Tibial nerve (tissue), 4 donors: ENCODE measurements around the gene GRIFIN. TPM values are rescaled to one million over a fixed set of nuclear protein-coding genes. Genes with fewer than 3 reads are reported as not detected.

Experiments
- DNase-seq, 2 donors: peaks; one replicate each; pipeline ENCODE4 v3.0.0-alpha.2; 2019; ENCODE audit warnings: low spot score in 2 of 2
- H3K27ac ChIP-seq, 4 donors: fragments of 200-600 bp; sonication (generic) in 3 of 4; one replicate each; pipeline ENCODE4 v1.5.1; 2017 to 2019; ENCODE audit warnings: mild to moderate bottlenecking in 1 of 4
- H3K27me3 ChIP-seq, 2 donors: fragments of 200-600 bp; sonication (generic) in 1 of 2; one replicate each; pipeline versions ENCODE4 v1.5.1 to v1.6.0; 2017 to 2019
- H3K36me3 ChIP-seq, 3 donors: fragments of 200-600 bp; sonication (generic); one replicate each; pipeline ENCODE4 v1.5.1; 2018 to 2019
- H3K4me1 ChIP-seq, 4 donors: fragments of 200-600 bp; sonication (generic) in 3 of 4; one replicate each; pipeline ENCODE4 v1.5.1; 2017 to 2019
- H3K4me3 ChIP-seq, 4 donors: fragments of 200-600 bp; sonication (generic) in 3 of 4; one replicate each; pipeline ENCODE4 v1.5.1; 2017 to 2019; ENCODE audit warnings: mild to moderate bottlenecking in 1 of 4, moderate library complexity in 1 of 4
- H3K9me3 ChIP-seq, 4 donors: fragments of 200-600 bp; sonication (generic) in 3 of 4; one replicate each; pipeline ENCODE4 v1.5.1; 2017 to 2019
- EP300 ChIP-seq, 2 donors: sonication (generic); formaldehyde crosslinking; IDR thresholded peaks; one replicate each; pipeline ENCODE4 v1.6.1; 2017; ENCODE audit warnings: antibody characterized with exemption in 2 of 2, mild to moderate bottlenecking in 1 of 2
- POLR2A ChIP-seq, 2 donors: fragments of 450-650 bp; IDR thresholded peaks; one replicate each; pipeline ENCODE4 v1.6.1; 2017; ENCODE audit warnings: antibody characterized with exemption in 2 of 2, mild to moderate bottlenecking in 2 of 2, moderate library complexity in 2 of 2
- WGBS, 2 donors: methylation state at CpG; one replicate each; pipeline ENCODE4 v1.1.5; 2018; 5-methylcytosine and 5-hydroxymethylcytosine counted together
- total RNA-seq, 4 donors: library from RNA; depleted of rRNA; stranded (reverse); fragments of >200 nt; gene quantifications; one replicate each; pipeline ENCODE4 v1.1.0, GENCODE V29; 2016
- TF ChIP-seq, protein P1 (sequence below), 5 experiments: fragments of 200-600 bp in 3 of 5; fragments of 450-650 bp in 2 of 5; sonication (generic) in 3 of 5; IDR thresholded peaks; one replicate each; pipeline ENCODE4 v1.5.1; 2016 to 2019; ENCODE audit warnings: antibody characterized with exemption in 5 of 5, mild to moderate bottlenecking in 3 of 5, moderate library complexity in 2 of 5

The GRIFIN gene
- total RNA-seq, 4 donors from 2014 or later: not detected

- H3K27me3 ChIP-seq: peaks cover 0 to 11% of the 10 kb centered on the region in 2 donors
- DNase-seq: no peak
- TF ChIP-seq POLR2A (IDR thresholded peaks at IDR 0.05): no peak
- TF ChIP-seq EP300 (IDR thresholded peaks at IDR 0.05): no peak
- TF ChIP-seq, protein P1, sequence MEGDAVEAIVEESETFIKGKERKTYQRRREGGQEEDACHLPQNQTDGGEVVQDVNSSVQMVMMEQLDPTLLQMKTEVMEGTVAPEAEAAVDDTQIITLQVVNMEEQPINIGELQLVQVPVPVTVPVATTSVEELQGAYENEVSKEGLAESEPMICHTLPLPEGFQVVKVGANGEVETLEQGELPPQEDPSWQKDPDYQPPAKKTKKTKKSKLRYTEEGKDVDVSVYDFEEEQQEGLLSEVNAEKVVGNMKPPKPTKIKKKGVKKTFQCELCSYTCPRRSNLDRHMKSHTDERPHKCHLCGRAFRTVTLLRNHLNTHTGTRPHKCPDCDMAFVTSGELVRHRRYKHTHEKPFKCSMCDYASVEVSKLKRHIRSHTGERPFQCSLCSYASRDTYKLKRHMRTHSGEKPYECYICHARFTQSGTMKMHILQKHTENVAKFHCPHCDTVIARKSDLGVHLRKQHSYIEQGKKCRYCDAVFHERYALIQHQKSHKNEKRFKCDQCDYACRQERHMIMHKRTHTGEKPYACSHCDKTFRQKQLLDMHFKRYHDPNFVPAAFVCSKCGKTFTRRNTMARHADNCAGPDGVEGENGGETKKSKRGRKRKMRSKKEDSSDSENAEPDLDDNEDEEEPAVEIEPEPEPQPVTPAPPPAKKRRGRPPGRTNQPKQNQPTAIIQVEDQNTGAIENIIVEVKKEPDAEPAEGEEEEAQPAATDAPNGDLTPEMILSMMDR (IDR thresholded peaks at IDR 0.05): no peak
- H3K27ac ChIP-seq: peak overlapping the region in 2 of 4 donors; percentile 44 to 75
- WGBS, 2 donors: 35 to 48% methylated on average over 6 to 8 of the region's 8 CpGs
- no peak overlapping the region for H3K4me3 ChIP-seq
- peaks cover 0 to 53% (median 35%) of the 10 kb centered on the region in 4 donors for H3K4me1 ChIP-seq
- H3K9me3 ChIP-seq: no peaks in the 10 kb centered on the region
- no peaks in the 10 kb centered on the region for H3K36me3 ChIP-seq
These were observed 40.8 kb upstream of the GRIFIN start for GRCh38 chr7:2517026-2517425.

DNA sequence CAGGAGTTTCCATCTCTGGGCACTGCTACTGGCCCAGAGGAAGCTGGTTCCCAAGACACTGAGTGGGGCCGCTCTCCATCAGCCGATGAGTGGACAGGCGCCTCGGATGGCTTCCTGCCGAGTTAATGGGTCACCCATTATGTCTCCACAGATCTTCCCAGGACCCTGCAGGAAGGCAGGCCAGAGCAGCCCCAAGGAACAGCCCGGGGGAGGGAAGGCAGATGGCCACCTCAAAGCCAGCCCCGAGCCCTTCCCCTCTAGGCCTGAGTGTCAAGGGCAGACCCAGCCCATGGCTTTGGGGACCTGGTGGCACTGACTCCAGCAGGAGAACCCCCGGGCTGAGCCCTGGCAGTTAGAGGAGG is 40.0 kb upstream of the GRIFIN start:
- 65 to 74% methylated on average over 7 to 8 of the region's 8 CpGs for WGBS, 2 donors

GRCh38 chr7:2515424-2516193 is 39.4 kb upstream of the GRIFIN start:
- H3K4me1 ChIP-seq: peaks cover 0 to 51% (median 32%) of the 10 kb centered on the region in 4 donors
- H3K9me3 ChIP-seq: no peaks in the 10 kb centered on the region
- no peak for DNase-seq
- no peaks in the 10 kb centered on the region for H3K36me3 ChIP-seq
- H3K27me3 ChIP-seq: no peaks in the 10 kb centered on the region
- TF ChIP-seq, protein P1 (IDR thresholded peaks at IDR 0.05): no peak
- no peak for TF ChIP-seq EP300 (IDR thresholded peaks at IDR 0.05)
- TF ChIP-seq POLR2A (IDR thresholded peaks at IDR 0.05): no peak
- WGBS, 2 donors: 79 to 85% methylated on average over 5 to 11 of the region's 15 CpGs
- no peak overlapping the region for H3K4me3 ChIP-seq
- no peak overlapping the region for H3K27ac ChIP-seq

More for the DNA sequence above, 40.0 kb upstream of the GRIFIN start:
- H3K9me3 ChIP-seq: no peaks in the 10 kb centered on the region
- peaks cover 0 to 3% of the 10 kb centered on the region in 2 donors for H3K27me3 ChIP-seq
- DNase-seq: no peak
- no peak overlapping the region for H3K27ac ChIP-seq
- TF ChIP-seq, protein P1 (IDR thresholded peaks at IDR 0.05): no peak
- TF ChIP-seq POLR2A (IDR thresholded peaks at IDR 0.05) (no peak), EP300 (IDR thresholded peaks at IDR 0.05) (no peak)
- peaks cover 0 to 53% (median 34%) of the 10 kb centered on the region in 4 donors for H3K4me1 ChIP-seq
- H3K4me3 ChIP-seq: no peak overlapping the region
- H3K36me3 ChIP-seq: no peaks in the 10 kb centered on the region

- no peak for TF ChIP-seq POLR2A (IDR thresholded peaks at IDR 0.05)
- TF ChIP-seq EP300 (IDR thresholded peaks at IDR 0.05): no peak
- TF ChIP-seq, protein P1 (IDR thresholded peaks at IDR 0.05): no peak
- no peak overlapping the region for H3K4me3 ChIP-seq
- H3K9me3 ChIP-seq: no peaks in the 10 kb centered on the region
- H3K27me3 ChIP-seq: no peaks in the 10 kb centered on the region
- no peaks in the 10 kb centered on the region for H3K36me3 ChIP-seq
- DNase-seq: no peak
- 79 to 91% methylated on average over 9 of the region's 9 CpGs for WGBS, 2 donors
- no peak overlapping the region for H3K27ac ChIP-seq
- H3K4me1 ChIP-seq: peaks cover 0 to 49% (median 30%) of the 10 kb centered on the region in 4 donors
These were observed 38.5 kb upstream of the GRIFIN start for GRCh38 chr7:2514473-2515423.
